Uterus (tissue), 4 donors: Measurements from ENCODE around the gene SCYL1. TPM values are rescaled to one million over a fixed set of nuclear protein-coding genes. Genes with fewer than 3 reads are reported as not detected.

Experiments
- DNase-seq, 2 donors: peaks; one replicate each; pipeline ENCODE4 v3.0.0-alpha.2; 2019 to 2020
- H3K27ac ChIP-seq, 2 donors: fragments of 200-600 bp; sonication (generic); 1 replicate in 1 of 2; 2 replicates in 1 of 2; pipeline ENCODE4 v1.5.1; 2016 to 2018
- H3K27me3 ChIP-seq, 2 donors: fragments of 200-600 bp; sonication (generic); one replicate each; pipeline ENCODE4 v1.5.1; 2018 to 2019; ENCODE audit warnings: control low read depth in 1 of 2
- H3K36me3 ChIP-seq, 2 donors: fragments of 200-600 bp; sonication (generic); one replicate each; pipeline ENCODE4 v1.5.1; 2019; ENCODE audit warnings: control low read depth in 1 of 2
- H3K4me1 ChIP-seq, 2 donors: fragments of 200-600 bp; sonication (generic); one replicate each; pipeline ENCODE4 v1.5.1; 2018 to 2019; ENCODE audit warnings: control low read depth in 1 of 2
- H3K4me3 ChIP-seq, 2 donors: fragments of 200-600 bp; sonication (generic); 1 replicate in 1 of 2; 2 replicates in 1 of 2; pipeline ENCODE4 v1.5.1; 2018 to 2019; ENCODE audit warnings: mild to moderate bottlenecking in 1 of 2
- H3K9me3 ChIP-seq, 2 donors: fragments of 200-600 bp; sonication (generic); one replicate each; pipeline ENCODE4 v1.5.1; 2019; ENCODE audit warnings: control low read depth in 1 of 2
- CTCF ChIP-seq, 4 experiments: fragments of 200-600 bp in 2 of 4; fragments of 450-650 bp in 2 of 4; sonication (generic) in 2 of 4; IDR thresholded peaks; one replicate each; pipeline ENCODE4 v1.5.1; 2016 to 2019; ENCODE audit warnings: antibody characterized with exemption in 4 of 4, mild to moderate bottlenecking in 2 of 4, moderate library complexity in 1 of 4
- POLR2A ChIP-seq, 2 donors: fragments of 450-650 bp; IDR thresholded peaks; one replicate each; pipeline ENCODE4 v1.6.1; 2016; ENCODE audit warnings: antibody characterized with exemption in 2 of 2, mild to moderate bottlenecking in 1 of 2, moderate library complexity in 1 of 2
- intact Hi-C: fragments of 100-400 bp; cut with DNase I; formaldehyde crosslinking; loops from one replicate; pipeline ENCODE4 v1.15.1; 2023; ENCODE audit warnings: low total_unique reads
- total RNA-seq, 4 donors: library from RNA; depleted of rRNA in 3 of 4; stranded (reverse); fragments of >200 nt in 3 of 4; gene quantifications; one replicate each; pipeline versions ENCODE4 v1.1.0 to v1.2.4, GENCODE V29; 2014 to 2023
- donor health status: DM: yes; HTN: yes; CAD: no.

SCYL1 gene
- total RNA-seq, 4 donors from 2014 or later: 28.8 to 101 (median 70.1) TPM

DNA sequence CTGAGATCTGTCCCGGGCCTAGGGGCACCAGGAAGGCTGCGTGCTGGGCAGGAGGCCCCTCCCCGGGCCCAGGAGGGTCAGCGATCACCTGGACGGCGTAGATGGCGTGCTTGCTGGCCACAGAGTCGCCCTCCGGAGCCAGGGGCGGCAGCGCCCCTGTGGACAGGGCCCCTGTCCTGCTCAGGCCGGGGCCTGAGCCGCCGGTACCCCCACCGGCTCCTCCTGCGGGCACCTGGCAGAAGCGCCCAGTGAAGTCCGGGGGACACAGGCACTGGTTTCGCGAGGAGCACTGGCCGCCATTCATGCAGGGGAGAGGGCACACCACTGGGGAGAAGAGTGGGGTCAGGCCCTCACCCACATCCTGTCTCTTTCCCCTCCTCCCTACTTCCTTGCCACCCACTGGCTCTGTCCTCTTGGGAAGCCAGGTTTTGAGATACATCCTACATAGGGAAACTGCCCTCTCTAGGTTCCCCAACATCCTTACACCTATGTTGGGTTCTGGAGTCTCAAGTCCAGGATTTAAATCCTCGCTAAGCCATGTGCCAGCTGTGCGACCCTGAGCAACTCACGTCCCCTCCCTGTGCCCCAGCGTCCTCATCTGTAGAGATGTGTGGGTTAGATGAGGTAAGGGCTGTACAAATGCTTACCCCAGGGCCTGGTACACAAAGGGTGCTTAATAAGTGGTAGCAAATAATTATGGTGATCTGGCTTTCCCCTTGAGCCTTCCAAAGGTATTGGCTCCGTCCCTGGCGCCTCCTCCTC, 29.4 kb downstream of the SCYL1 start:
- peak overlapping the region; percentile 99 to 100 for H3K27ac ChIP-seq
- no peak overlapping the region for H3K4me3 ChIP-seq
- intact Hi-C loops: no loop called here
- no peak for DNase-seq
- no peaks in the 10 kb centered on the region for H3K9me3 ChIP-seq
- peaks cover 0 to 21% of the 10 kb centered on the region in 2 donors for H3K4me1 ChIP-seq
- no peak for TF ChIP-seq CTCF (IDR thresholded peaks at IDR 0.05)
- TF ChIP-seq POLR2A (IDR thresholded peaks at IDR 0.05): no peak
- no peaks in the 10 kb centered on the region for H3K36me3 ChIP-seq
- H3K27me3 ChIP-seq: no peaks in the 10 kb centered on the region

DNA sequence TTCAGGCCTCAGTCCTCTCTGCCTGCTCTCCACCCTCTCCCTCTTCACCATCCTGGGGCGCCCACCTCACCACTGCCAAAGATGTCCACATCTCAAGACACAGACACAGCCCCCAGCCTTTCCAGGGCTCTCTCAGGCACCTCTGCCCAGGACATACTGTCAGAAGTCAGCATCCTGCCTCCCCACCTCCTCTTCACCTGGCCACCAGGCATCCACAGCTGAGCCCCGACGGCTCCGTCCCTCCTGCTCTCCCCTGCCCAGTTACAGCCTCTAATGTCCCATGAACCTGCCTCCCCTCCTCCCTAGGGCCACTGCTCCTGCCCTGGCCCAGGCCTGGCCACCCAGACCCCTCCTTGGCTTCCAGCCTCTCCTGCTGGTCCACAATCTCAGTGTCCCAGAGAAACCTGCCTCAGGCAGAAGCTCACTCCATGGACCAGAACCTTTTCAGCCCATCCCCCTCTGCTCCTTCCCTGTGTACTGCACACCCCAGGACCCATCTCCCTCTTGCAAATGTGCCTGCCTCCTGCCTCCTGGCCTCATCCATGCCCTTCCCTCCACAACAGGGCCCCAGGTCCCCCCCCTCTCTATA, 30.1 kb downstream of the SCYL1 start:
- TF ChIP-seq POLR2A (IDR thresholded peaks at IDR 0.05): no peak
- no peak for TF ChIP-seq CTCF (IDR thresholded peaks at IDR 0.05)
- intact Hi-C loops: no loop called here
- Histone ChIP-seq H3K36me3 (no peaks in the 10 kb centered on the region), H3K4me3 (no peak overlapping the region), H3K4me1 (peaks cover 0 to 21% of the 10 kb centered on the region in 2 donors), H3K27ac (peak overlapping the region; percentile 99 to 100), H3K27me3 (no peaks in the 10 kb centered on the region), H3K9me3 (no peaks in the 10 kb centered on the region)
- no peak for DNase-seq

GRCh38 chr11:65555693-65556231, 30.9 kb downstream of the SCYL1 start:
- H3K4me3 ChIP-seq: no peak overlapping the region
- peaks cover under 1 to 21% of the 10 kb centered on the region in 2 donors for H3K4me1 ChIP-seq
- TF ChIP-seq POLR2A (IDR thresholded peaks at IDR 0.05) (no peak), CTCF (IDR thresholded peaks at IDR 0.05) (no peak)
- no peaks in the 10 kb centered on the region for H3K9me3 ChIP-seq
- intact Hi-C loops: no loop called here
- peak overlapping the region; percentile 99 to 100 for H3K27ac ChIP-seq
- H3K36me3 ChIP-seq: no peaks in the 10 kb centered on the region
- no peaks in the 10 kb centered on the region for H3K27me3 ChIP-seq
- peak in 1 of 2 donors; percentile 63 for DNase-seq

- Histone ChIP-seq H3K4me1 (peaks cover 4 to 21% of the 10 kb centered on the region in 2 donors), H3K27ac (peak overlapping the region; percentile 99 to 100), H3K27me3 (no peaks in the 10 kb centered on the region), H3K36me3 (no peaks in the 10 kb centered on the region), H3K4me3 (peak overlapping the region; percentile 61 to 73), H3K9me3 (no peaks in the 10 kb centered on the region)
- TF ChIP-seq CTCF (IDR thresholded peaks at IDR 0.05) (no peak), POLR2A (IDR thresholded peaks at IDR 0.05) (no peak)
- intact Hi-C loops: no loop called here
- no peak for DNase-seq
These were observed 31.8 kb downstream of the SCYL1 start for GRCh38 chr11:65556470-65557279.
